ENCODE measurements around the gene MYH13. TPM values are rescaled to one million over a fixed set of nuclear protein-coding genes. Genes with fewer than 3 reads are reported as not detected.
"Not testable (repeated sequence)": the region's sequence is repeated elsewhere in the genome, so short reads cannot be mapped to it uniquely, and the experiment has no call there.

The MYH13 gene
- total RNA-seq, 1 donor from 2014 or later = not detected

- Mint-ChIP-seq H3K4me1 (no peaks in the 10 kb centered on the region), H3K36me3 (ENCODE audit: low read depth) (no peaks in the 10 kb centered on the region), H3K27me3 (no peaks in the 10 kb centered on the region), H3K27ac (no peak overlapping the region), H3K4me3 (no peak overlapping the region), H3K9me3 (no peaks in the 10 kb centered on the region)
- intact Hi-C loops (cut with micrococcal nuclease) = no loop called here
- DNase-seq = no peak
Observed at GRCh38 chr17:10306585-10306984, 66.2 kb downstream of the MYH13 start.

- no peak overlapping the region for H3K27ac Mint-ChIP-seq
- H3K36me3 Mint-ChIP-seq (ENCODE audit: low read depth) = no peaks in the 10 kb centered on the region
- DNase-seq = no peak
- H3K9me3 Mint-ChIP-seq = no peaks in the 10 kb centered on the region
- intact Hi-C loops (cut with micrococcal nuclease) = no loop called here
- H3K27me3 Mint-ChIP-seq = no peaks in the 10 kb centered on the region
- H3K4me1 Mint-ChIP-seq = no peaks in the 10 kb centered on the region
- H3K4me3 Mint-ChIP-seq = no peak overlapping the region
Observed at GRCh38 chr17:10305398-10305797, 67.4 kb downstream of the MYH13 start.

GRCh38 chr17:10304758-10305300, 68.0 kb downstream of the MYH13 start:
- Mint-ChIP-seq H3K9me3 (no peaks in the 10 kb centered on the region), H3K4me1 (no peaks in the 10 kb centered on the region), H3K27ac (no peak overlapping the region), H3K27me3 (no peaks in the 10 kb centered on the region), H3K36me3 (ENCODE audit: low read depth) (no peaks in the 10 kb centered on the region), H3K4me3 (no peak overlapping the region)
- DNase-seq = no peak
- intact Hi-C loops (cut with micrococcal nuclease) = no loop called here

- Mint-ChIP-seq H3K4me1 (no peaks in the 10 kb centered on the region), H3K36me3 (ENCODE audit: low read depth) (no peaks in the 10 kb centered on the region), H3K9me3 (no peaks in the 10 kb centered on the region), H3K27ac (no peak overlapping the region), H3K27me3 (no peaks in the 10 kb centered on the region), H3K4me3 (no peak overlapping the region)
- intact Hi-C loops (cut with micrococcal nuclease) = loop anchor here (5.0 kb wide), 1 partner anchor 320 kb away; no protein-coding TSS in a partner anchor
- DNase-seq = no peak
Observed at GRCh38 chr17:10297691-10298090, 75.1 kb downstream of the MYH13 start.

GRCh38 chr17:10295728-10296343, 77.0 kb downstream of the MYH13 start:
- intact Hi-C loops (cut with micrococcal nuclease) = loop anchor here (5.0 kb wide), 1 partner anchor 321 kb away; no protein-coding TSS in a partner anchor
- H3K4me3 Mint-ChIP-seq = no peak overlapping the region
- H3K9me3 Mint-ChIP-seq = no peaks in the 10 kb centered on the region
- peak; percentile 72 for DNase-seq
- no peaks in the 10 kb centered on the region for H3K36me3 Mint-ChIP-seq (ENCODE audit: low read depth)
- H3K4me1 Mint-ChIP-seq = no peaks in the 10 kb centered on the region
- no peak overlapping the region for H3K27ac Mint-ChIP-seq
- H3K27me3 Mint-ChIP-seq = no peaks in the 10 kb centered on the region

GRCh38 chr17:10294180-10294579, 78.6 kb downstream of the MYH13 start:
- Mint-ChIP-seq H3K27ac (no peak overlapping the region), H3K36me3 (ENCODE audit: low read depth) (no peaks in the 10 kb centered on the region), H3K4me3 (no peak overlapping the region), H3K4me1 (no peaks in the 10 kb centered on the region), H3K27me3 (no peaks in the 10 kb centered on the region), H3K9me3 (no peaks in the 10 kb centered on the region)
- no peak for DNase-seq
- intact Hi-C loops (cut with micrococcal nuclease) = no loop called here

GRCh38 chr17:10292057-10292937, 80.5 kb downstream of the MYH13 start:
- Mint-ChIP-seq H3K4me3 (no peak overlapping the region), H3K27me3 (peaks cover 2% of the 10 kb centered on the region), H3K27ac (no peak overlapping the region), H3K4me1 (no peaks in the 10 kb centered on the region), H3K9me3 (no peaks in the 10 kb centered on the region), H3K36me3 (ENCODE audit: low read depth) (no peaks in the 10 kb centered on the region)
- DNase-seq = no peak
- intact Hi-C loops (cut with micrococcal nuclease) = no loop called here

- H3K4me1 Mint-ChIP-seq; H3K27me3 Mint-ChIP-seq; H3K27ac Mint-ChIP-seq; intact Hi-C loops (cut with micrococcal nuclease); H3K9me3 Mint-ChIP-seq; H3K36me3 Mint-ChIP-seq (ENCODE audit: low read depth); H3K4me3 Mint-ChIP-seq; DNase-seq: not testable (repeated sequence)
Observed at GRCh38 chr17:10291576-10291975, 81.2 kb downstream of the MYH13 start.

- no peak for DNase-seq
- Mint-ChIP-seq H3K9me3 (no peaks in the 10 kb centered on the region), H3K4me1 (no peaks in the 10 kb centered on the region), H3K4me3 (no peak overlapping the region), H3K36me3 (ENCODE audit: low read depth) (no peaks in the 10 kb centered on the region), H3K27me3 (peaks cover 2% of the 10 kb centered on the region), H3K27ac (no peak overlapping the region)
- intact Hi-C loops (cut with micrococcal nuclease) = no loop called here
Observed at GRCh38 chr17:10290041-10290440, 82.8 kb downstream of the MYH13 start.

- Mint-ChIP-seq H3K4me1 (no peaks in the 10 kb centered on the region), H3K27me3 (peaks cover 6% of the 10 kb centered on the region), H3K4me3 (no peak overlapping the region), H3K36me3 (ENCODE audit: low read depth) (no peaks in the 10 kb centered on the region), H3K9me3 (no peaks in the 10 kb centered on the region), H3K27ac (no peak overlapping the region)
- intact Hi-C loops (cut with micrococcal nuclease) = no loop called here
- DNase-seq = no peak
Observed at GRCh38 chr17:10286324-10286723, 86.5 kb downstream of the MYH13 start.

GRCh38 chr17:10285896-10286295, 86.9 kb downstream of the MYH13 start:
- H3K9me3 Mint-ChIP-seq = no peaks in the 10 kb centered on the region
- peaks cover 6% of the 10 kb centered on the region for H3K27me3 Mint-ChIP-seq
- H3K36me3 Mint-ChIP-seq (ENCODE audit: low read depth) = no peaks in the 10 kb centered on the region
- no peak for DNase-seq
- H3K4me1 Mint-ChIP-seq = no peaks in the 10 kb centered on the region
- no peak overlapping the region for H3K4me3 Mint-ChIP-seq
- no peak overlapping the region for H3K27ac Mint-ChIP-seq
- intact Hi-C loops (cut with micrococcal nuclease) = no loop called here

GRCh38 chr17:10280068-10280467, 92.7 kb downstream of the MYH13 start:
- Mint-ChIP-seq H3K4me1 (no peaks in the 10 kb centered on the region), H3K27me3 (peaks cover 4% of the 10 kb centered on the region)
- intact Hi-C loops (cut with micrococcal nuclease) = no loop called here

GRCh38 chr17:10278218-10278617, 94.6 kb downstream of the MYH13 start:
- no peak for DNase-seq
- H3K4me1 Mint-ChIP-seq = no peaks in the 10 kb centered on the region
- no peak overlapping the region for H3K4me3 Mint-ChIP-seq
- peaks cover 3% of the 10 kb centered on the region for H3K27me3 Mint-ChIP-seq
- H3K36me3 Mint-ChIP-seq (ENCODE audit: low read depth) = no peaks in the 10 kb centered on the region
- H3K27ac Mint-ChIP-seq = no peak overlapping the region
- no peaks in the 10 kb centered on the region for H3K9me3 Mint-ChIP-seq
- intact Hi-C loops (cut with micrococcal nuclease) = no loop called here

More at GRCh38 chr17:10280068-10280467, 92.7 kb downstream of the MYH13 start:
- DNase-seq = no peak
- no peak overlapping the region for H3K4me3 Mint-ChIP-seq
- no peak overlapping the region for H3K27ac Mint-ChIP-seq
- no peaks in the 10 kb centered on the region for H3K36me3 Mint-ChIP-seq (ENCODE audit: low read depth)
- no peaks in the 10 kb centered on the region for H3K9me3 Mint-ChIP-seq

- no peaks in the 10 kb centered on the region for H3K27me3 Mint-ChIP-seq
- H3K27ac Mint-ChIP-seq = no peak overlapping the region
- intact Hi-C loops (cut with micrococcal nuclease) = no loop called here
- no peaks in the 10 kb centered on the region for H3K9me3 Mint-ChIP-seq
- no peak overlapping the region for H3K4me3 Mint-ChIP-seq
- DNase-seq = no peak
- H3K4me1 Mint-ChIP-seq = no peaks in the 10 kb centered on the region
- no peaks in the 10 kb centered on the region for H3K36me3 Mint-ChIP-seq (ENCODE audit: low read depth)
Observed at GRCh38 chr17:10276436-10276835, 96.4 kb downstream of the MYH13 start.
